GM12878 (cell line): ENCODE measurements around the gene EOMES. TPM values are rescaled to one million over a fixed set of nuclear protein-coding genes. Genes with fewer than 3 reads are reported as not detected.

Source experiments
- ATAC-seq: fragments of 200-7000 bp; cut with Tn5 transposase; 3 replicates; pipeline ENCODE4 v1.9.1; 2020; ENCODE audit warnings: mild to moderate bottlenecking, moderate library complexity
- BruUV-seq: library from RNA; stranded (reverse); fragments of 400-500 nt; replicated peaks from 2 replicates; lab custom pipeline; 2021; lab: Mats Ljungman, UMichigan
- CTCF ChIA-PET: fragments of 300-600 bp; sonication (Branson Sonifier 250); formaldehyde crosslinking; extraction: SDS; loops from one replicate; lab custom pipeline; 2021; ENCODE audit warnings: inconsistent platforms; lab: Yijun Ruan, JAX
- POLR2A ChIA-PET: fragments of 350-600 bp; formaldehyde crosslinking; extraction: SDS; loops from one replicate; lab custom pipeline; 2021; ENCODE audit warnings: inconsistent platforms; lab: Charles Lee
- RAD21 ChIA-PET: fragments of 300-600 bp; sonication (Branson Sonifier 250); formaldehyde crosslinking; loops from one replicate; lab custom pipeline; 2023; ENCODE audit warnings: antibody characterized with exemption; ENCODE audit not compliant: unreplicated experiment; lab: Charles Lee
- SMC1A ChIA-PET: fragments of 300-600 bp; sonication (Branson Sonifier 250); formaldehyde crosslinking; loops from one replicate; lab custom pipeline; 2023; ENCODE audit not compliant: unreplicated experiment, uncharacterized antibody; lab: Charles Lee
- DNase-seq: peaks from one replicate; pipeline ENCODE4 v3.0.0-alpha.2; 2011; ENCODE audit warnings: low read depth, low spot score
- FAIRE-seq: peaks from 3 replicates; lab custom pipeline; 2011; peaks lifted over from hg19 to GRCh38; lab: Jason Lieb, UNC
- H2AFZ ChIP-seq: 2 replicates; pipeline ENCODE4 v1.6.0; 2011; ENCODE audit warnings: low read depth, low read length, control low read depth; ENCODE audit not compliant: control insufficient read depth
- H3K27ac ChIP-seq: 2 replicates; pipeline ENCODE4 v1.5.1; 2011; ENCODE audit warnings: control low read depth; ENCODE audit not compliant: control insufficient read depth, insufficient read depth
- H3K27me3 ChIP-seq, 2 experiments: replicated peaks in 1 of 2; 2 replicates each; pipeline versions ENCODE4 v1.6.0 to v1.6.1; 2011; ENCODE audit warnings: low read length in 1 of 2; ENCODE audit not compliant: control insufficient read depth in 2 of 2, insufficient read depth in 2 of 2
- H3K36me3 ChIP-seq, 2 experiments: 2 replicates each; pipeline ENCODE4 v1.5.1; 2011; ENCODE audit warnings: low read length in 1 of 2; ENCODE audit not compliant: control insufficient read depth in 2 of 2, insufficient read depth in 2 of 2
- H3K4me1 ChIP-seq: 2 replicates; pipeline ENCODE4 v1.6.1; 2011; ENCODE audit warnings: mild to moderate bottlenecking, low read length, moderate library complexity, mixed read lengths; ENCODE audit not compliant: control insufficient read depth, insufficient read depth
- H3K4me2 ChIP-seq: 2 replicates; pipeline ENCODE4 v1.6.0; 2011; ENCODE audit warnings: control low read depth; ENCODE audit not compliant: control insufficient read depth, insufficient read depth
- H3K4me3 ChIP-seq: fragments of 200-600 bp; sonication (generic); 2 replicates; pipeline ENCODE4 v1.5.1; 2016
- H3K79me2 ChIP-seq: 2 replicates; pipeline ENCODE4 v1.6.0; 2011; ENCODE audit warnings: low read length; ENCODE audit not compliant: control insufficient read depth, insufficient read depth
- H3K9ac ChIP-seq: 2 replicates; pipeline ENCODE4 v1.8.0; 2011; ENCODE audit warnings: low read length, control low read depth, mixed read lengths; ENCODE audit not compliant: control insufficient read depth, insufficient read depth
- H3K9me3 ChIP-seq: replicated peaks from 3 replicates; pipeline ENCODE4 v1.5.1; 2011; ENCODE audit warnings: mild to moderate bottlenecking, low read length; ENCODE audit not compliant: control insufficient read depth, insufficient read depth
- H4K20me1 ChIP-seq: 2 replicates; pipeline ENCODE4 v1.6.0; 2011; ENCODE audit not compliant: control insufficient read depth, insufficient read depth
- BHLHE40 ChIP-seq, 2 experiments: fragments of 450-650 bp in 1 of 2; IDR thresholded peaks; 2 replicates each; pipeline ENCODE4 v1.6.1; 2011 to 2017; ENCODE audit warnings: low read depth in 2 of 2, borderline replicate concordance in 1 of 2, improper control_type of control experiment in 1 of 2, low read length in 1 of 2, mild to moderate bottlenecking in 1 of 2
- CBX3 ChIP-seq: fragments of 200-600 bp; sonication (generic); IDR thresholded peaks from 2 replicates; pipeline ENCODE4 v1.6.1; 2016; ENCODE audit warnings: low read depth, borderline replicate concordance
- GATAD2B ChIP-seq: fragments of 450-650 bp; conservative IDR thresholded peaks from 2 replicates; pipeline ENCODE4 v1.6.1; 2017; ENCODE audit warnings: low read depth, mild to moderate bottlenecking, moderate library complexity
- JUND ChIP-seq: IDR thresholded peaks from 2 replicates; pipeline ENCODE4 v1.6.1; 2012; ENCODE audit warnings: low read depth, mild to moderate bottlenecking, low read length, improper control_type of control experiment, moderate library complexity
- MLLT1 ChIP-seq: fragments of 450-650 bp; IDR thresholded peaks from 2 replicates; pipeline ENCODE4 v1.6.1; 2016; ENCODE audit warnings: mild to moderate bottlenecking
- NRF1 ChIP-seq: conservative IDR thresholded peaks from 2 replicates; pipeline ENCODE4 v1.6.1; 2011; ENCODE audit warnings: mild to moderate bottlenecking, low read depth, low read length, improper control_type of control experiment
- POU2F2 ChIP-seq: IDR thresholded peaks from 3 replicates; pipeline ENCODE4 v1.6.1; 2011; ENCODE audit warnings: low read depth, mild to moderate bottlenecking, low read length, borderline replicate concordance
- RB1 ChIP-seq: fragments of 450-650 bp; formaldehyde crosslinking; IDR thresholded peaks from 2 replicates; pipeline ENCODE4 v1.6.1; 2017; ENCODE audit warnings: mild to moderate bottlenecking, borderline replicate concordance
- RUNX3 ChIP-seq: IDR thresholded peaks from 2 replicates; pipeline ENCODE4 v1.6.1; 2012; ENCODE audit warnings: low read length, inconsistent platforms
- USF1 ChIP-seq: IDR thresholded peaks from 2 replicates; pipeline ENCODE4 v1.6.1; 2011; ENCODE audit warnings: borderline replicate concordance, low read depth, mild to moderate bottlenecking, moderate library complexity, mixed read lengths, low read length; ENCODE audit not compliant: insufficient read depth; ENCODE audit errors: extremely low read length
- ZBTB11 ChIP-seq: fragments of 450-650 bp; formaldehyde crosslinking; IDR thresholded peaks from 2 replicates; pipeline ENCODE4 v1.5.0; 2022; ENCODE audit warnings: mild to moderate bottlenecking, missing genetic modification characterization
- ZBTB40 ChIP-seq: fragments of 450-650 bp; IDR thresholded peaks from 2 replicates; pipeline ENCODE4 v1.6.1; 2016; ENCODE audit warnings: mild to moderate bottlenecking, moderate library complexity, borderline replicate concordance
- in situ Hi-C: fragments of 300-500 bp; cut with MboI; formaldehyde crosslinking; loops from 9 replicates; pipeline ENCODE4 v1.14.3; 2018; ENCODE audit warnings: mixed read lengths
- intact Hi-C: fragments of 100-400 bp; cut with micrococcal nuclease; formaldehyde crosslinking; loops from one replicate; pipeline ENCODE4 v1.14.2; 2022; ENCODE audit not compliant: unreplicated experiment
- polyA plus RNA-seq, 11 experiments: library from polyadenylated mRNA; depleted of rRNA in 4 of 11; unstranded in 6 of 11; stranded (reverse) in 5 of 11; fragments of >200 nt; fragmentation: Nextera tagmentation in 4 of 11; fragmentation: Illumina TruSeq in 1 of 11; extraction: Ambion mirVana in 4 of 11; extraction: Trizol in 1 of 11; gene quantifications; 1 replicate in 1 of 11; 2 replicates in 10 of 11; pipeline versions ENCODE4 v1.2.1 to v1.2.3, GENCODE V29; 2011 to 2016; ENCODE audit warnings: inconsistent platforms in 2 of 11, missing spikeins in 2 of 11, low read depth in 1 of 11
- total RNA-seq, 4 experiments: library from RNA; depleted of rRNA in 3 of 4; stranded (reverse); fragments of >200 nt in 3 of 4; fragmentation: Illumina TruSeq in 1 of 4; extraction: Trizol in 1 of 4; gene quantifications; 2 replicates each; pipeline versions ENCODE4 v1.2.1 to v1.2.3, GENCODE V29; 2013 to 2021

EOMES gene
- total and polyA plus RNA-seq, 10 of the 15 experiments (the other 5 are each of a cell fraction or from before 2014, with no cell fraction given): 1.5 to 178 (median 4.5) TPM

GRCh38 chr3:27737091-27737490 is 15.0 kb upstream of the EOMES start:
- H3K4me1 ChIP-seq: no peaks in the 10 kb centered on the region
- ChIA-PET SMC1A (interaction anchor here (1.1 to 1.5 kb wide), 3 partner anchors 9 to 25 kb away, joined by 3 to 5 read pairs (median 3); no protein-coding TSS in a partner anchor), POLR2A (no interaction called here), CTCF (interaction anchor here (1.6 kb wide), 2 partner anchors 9 to 602 kb away, joined by 3 to 8 read pairs; no protein-coding TSS in a partner anchor), RAD21 (interaction anchor here (0.6 to 1.7 kb wide), 2 partner anchors 14 to 215 kb away, joined by 4 read pairs; no protein-coding TSS in a partner anchor)
- H3K9ac ChIP-seq: no peak overlapping the region
- BruUV-seq: no TSS peak
- H3K79me2 ChIP-seq: no peaks in the 10 kb centered on the region
- no peaks in the 10 kb centered on the region for H3K9me3 ChIP-seq
- H2AFZ ChIP-seq: no peak overlapping the region
- no peak overlapping the region for H3K27ac ChIP-seq
- no peak overlapping the region for H3K4me3 ChIP-seq
- H4K20me1 ChIP-seq: no peaks in the 10 kb centered on the region
- ATAC-seq (no peak), DNase-seq (no peak), FAIRE-seq (no peak)
- H3K36me3 ChIP-seq: no peaks in the 10 kb centered on the region
- H3K4me2 ChIP-seq: no peak overlapping the region
- H3K27me3 ChIP-seq: no peaks in the 10 kb centered on the region
- TF ChIP-seq USF1: no peak
- no peak for TF ChIP-seq ZBTB40
- TF ChIP-seq RB1: no peak
- no peak for TF ChIP-seq GATAD2B
- no peak for TF ChIP-seq CBX3
- TF ChIP-seq NRF1: no peak
- no peak for TF ChIP-seq POU2F2
- no peak for TF ChIP-seq BHLHE40 (IDR thresholded peaks at IDR 0.05; ENCODE audit: borderline replicate concordance in 1 of 2, low read depth in 2 of 2, low read length in 1 of 2)
- TF ChIP-seq JUND: no peak
- no peak for TF ChIP-seq ZBTB11 (CRISPR knock-in tag)
- no peak for TF ChIP-seq RUNX3
- no peak for TF ChIP-seq MLLT1
- intact Hi-C loops (no loop called here), in situ Hi-C loops (no loop called here)
